Measurements from ENCODE around the gene RAB3B.
A peak's percentile ranks its signal among the peaks of the same experiment; 100 is the strongest.

The RAB3B gene

DNA sequence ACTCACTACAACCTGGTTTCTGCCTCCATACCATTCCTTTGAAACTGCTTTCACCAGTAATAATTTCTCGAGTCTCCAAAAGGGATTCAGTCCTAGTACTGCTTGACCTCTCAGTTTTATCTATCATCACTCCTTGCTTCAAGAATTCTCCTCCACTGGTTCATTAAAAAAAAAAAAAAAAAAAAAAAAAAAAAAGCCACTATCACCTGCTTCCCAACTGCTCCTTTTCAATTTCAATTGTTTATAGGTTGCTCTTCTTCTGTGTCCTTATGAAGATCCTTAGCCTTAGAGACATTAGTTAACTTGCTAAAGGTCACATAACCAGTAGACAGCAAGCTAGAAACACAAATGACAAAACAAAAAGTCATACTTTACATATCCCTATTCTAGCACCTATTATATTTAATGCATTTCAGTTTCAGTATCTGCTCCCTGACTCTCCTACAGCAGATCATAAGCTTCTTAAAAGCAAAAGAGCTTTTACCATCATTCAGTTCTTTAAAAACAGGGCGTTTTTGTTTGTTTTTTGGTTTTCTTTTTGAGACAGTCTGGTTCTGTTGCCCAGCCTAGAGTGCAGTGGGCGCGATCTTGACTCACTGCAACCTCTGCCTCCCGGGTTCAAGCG, 119.0 kb downstream of the RAB3B start:
- no peak for DNase-seq (ENCODE audit: low spot score)

DNA sequence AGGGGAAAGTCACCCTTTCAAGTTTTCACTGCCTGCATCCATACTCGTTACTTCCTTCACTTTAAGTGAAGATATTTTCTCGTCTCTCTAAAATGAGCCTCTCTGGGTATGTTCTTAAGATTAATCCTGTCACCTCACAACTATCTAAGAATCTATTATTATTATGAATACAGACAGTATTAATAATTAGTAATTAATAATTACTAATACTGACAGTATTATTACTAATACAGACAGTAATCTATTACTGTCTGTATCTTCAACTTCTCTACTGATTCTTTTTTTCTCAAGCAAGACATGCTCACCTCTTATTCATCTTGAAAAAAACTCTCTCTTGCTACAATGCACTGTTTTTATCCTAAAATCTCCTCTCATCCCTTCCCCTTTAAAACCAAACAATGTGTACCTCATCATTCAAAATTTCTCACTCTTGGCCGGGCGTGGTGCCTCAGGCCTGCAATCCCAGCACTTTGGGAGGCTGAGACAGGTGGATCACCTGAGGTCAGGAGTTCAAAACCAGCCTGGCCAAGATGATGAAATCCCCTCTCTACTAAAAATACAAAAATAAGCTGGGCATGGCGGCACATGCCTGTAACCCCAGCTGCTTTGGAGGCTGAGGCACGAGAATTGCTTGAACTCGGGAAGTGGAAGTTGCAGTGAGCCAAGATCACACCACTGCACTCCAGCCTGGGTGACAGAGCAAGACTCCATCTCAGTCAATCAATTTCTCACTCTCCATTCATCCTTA, 119.7 kb downstream of the RAB3B start:
- no peak for DNase-seq (ENCODE audit: low spot score)

GRCh38 chr1:51867479-51868232, 122.8 kb downstream of the RAB3B start:
- DNase-seq (ENCODE audit: low spot score): no peak

DNA sequence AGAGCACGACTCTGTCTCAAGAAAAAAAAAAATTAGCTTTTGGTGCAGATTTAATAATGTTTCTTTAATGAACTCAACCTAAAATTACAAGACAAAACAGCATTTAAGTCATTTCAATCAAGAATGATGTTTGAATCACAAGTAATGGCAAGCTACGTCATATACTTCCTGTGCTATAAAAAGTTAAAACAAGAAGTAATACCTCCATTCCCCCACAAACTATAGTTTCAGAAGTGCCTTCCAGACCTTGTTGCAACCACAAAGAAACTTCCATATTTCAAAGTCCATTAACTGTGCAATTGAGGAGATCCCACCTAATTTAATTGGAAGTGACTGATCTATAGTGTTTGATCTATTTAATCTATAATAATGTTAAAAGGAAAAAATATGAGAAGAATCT, 127.1 kb downstream of the RAB3B start:
- no peak for DNase-seq (ENCODE audit: low spot score)

- peak; percentile 5 for DNase-seq (ENCODE audit: low spot score)
These were observed 128.8 kb downstream of the RAB3B start for GRCh38 chr1:51861669-51862068.

- DNase-seq (ENCODE audit: low spot score): no peak
These were observed 130.8 kb downstream of the RAB3B start for GRCh38 chr1:51859735-51860134.

DNA sequence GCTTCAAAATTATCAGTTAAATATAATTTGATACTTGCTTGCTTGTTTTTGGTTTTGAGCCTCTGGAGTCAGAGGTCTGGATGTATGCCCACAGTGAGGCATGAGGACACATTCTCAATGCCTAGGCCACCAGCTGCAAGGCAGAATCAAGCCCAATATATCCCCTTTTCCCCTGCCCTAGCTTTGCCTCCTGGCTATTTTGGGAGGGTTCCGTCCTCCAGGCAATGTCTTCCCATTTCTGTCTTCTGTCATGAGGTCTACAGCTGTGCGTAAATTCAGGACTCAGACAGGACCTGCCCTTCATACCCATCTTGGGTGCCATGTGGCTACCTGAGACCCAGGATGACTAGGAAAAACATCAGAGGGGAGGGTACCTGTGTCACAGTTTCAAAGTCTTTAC, 131.2 kb downstream of the RAB3B start:
- no peak for DNase-seq (ENCODE audit: low spot score)

DNA sequence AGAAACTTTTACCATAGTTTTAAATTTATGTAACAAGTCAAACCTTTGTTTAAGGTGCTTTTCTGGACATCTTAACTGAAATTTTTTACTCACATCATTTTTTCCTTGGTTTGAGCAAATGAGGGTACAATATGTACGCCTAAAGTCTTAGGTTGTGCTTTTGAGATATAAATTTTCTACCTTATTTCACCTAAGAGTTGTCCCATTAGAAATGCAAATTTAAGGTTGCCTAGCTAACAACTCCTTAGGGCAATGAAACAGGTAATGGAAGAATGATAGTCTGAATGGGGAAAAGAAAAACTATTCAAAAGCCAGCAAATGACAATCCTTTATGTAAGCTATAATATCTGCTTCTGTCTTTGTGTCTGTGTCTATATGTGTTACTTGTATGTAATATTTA, 131.6 kb downstream of the RAB3B start:
- DNase-seq (ENCODE audit: low spot score): no peak

All from kidney tubule cell (primary cell).